Breast epithelium (tissue), 4 donors: ENCODE measurements around the gene HSD3B7. TPM values are rescaled to one million over a fixed set of nuclear protein-coding genes. Genes with fewer than 3 reads are reported as not detected.

Experiments
- DNase-seq, 2 donors: peaks; one replicate each; pipeline ENCODE4 v3.0.0-alpha.2; 2019; ENCODE audit warnings: low spot score in 2 of 2
- H3K27ac ChIP-seq, 2 donors: fragments of 200-600 bp; sonication (generic) in 1 of 2; one replicate each; pipeline ENCODE4 v1.5.1; 2016 to 2019; ENCODE audit warnings: mild to moderate bottlenecking in 1 of 2
- H3K27me3 ChIP-seq, 2 donors: fragments of 200-600 bp; sonication (generic) in 1 of 2; one replicate each; pipeline versions ENCODE4 v1.5.1 to v1.6.0; 2017 to 2019; ENCODE audit warnings: control low read depth in 1 of 2, mild to moderate bottlenecking in 1 of 2
- H3K36me3 ChIP-seq: fragments of 200-600 bp; one replicate; pipeline ENCODE4 v1.5.1; 2019
- H3K4me1 ChIP-seq, 2 donors: fragments of 200-600 bp; sonication (generic); one replicate each; pipeline ENCODE4 v1.5.1; 2016 to 2019; ENCODE audit warnings: control low read depth in 1 of 2
- H3K4me3 ChIP-seq, 3 donors: fragments of 200-600 bp; sonication (generic); 1 replicate in 2 of 3; 2 replicates in 1 of 3; pipeline ENCODE4 v1.5.1; 2016 to 2019; ENCODE audit warnings: mild to moderate bottlenecking in 3 of 3, moderate library complexity in 2 of 3
- H3K9me3 ChIP-seq, 2 donors: fragments of 200-600 bp; sonication (generic) in 1 of 2; one replicate each; pipeline ENCODE4 v1.5.1; 2016 to 2019; ENCODE audit warnings: control low read depth in 1 of 2
- POLR2A ChIP-seq: fragments of 450-650 bp; IDR thresholded peaks from one replicate; pipeline ENCODE4 v1.6.1; 2016; ENCODE audit warnings: antibody characterized with exemption, mild to moderate bottlenecking, moderate library complexity
- POLR2AphosphoS5 ChIP-seq, 3 donors: sonication (generic); formaldehyde crosslinking; IDR thresholded peaks; one replicate each; pipeline ENCODE4 v1.6.1; 2017; ENCODE audit warnings: antibody characterized with exemption in 3 of 3
- intact Hi-C: fragments of 100-400 bp; cut with DNase I; formaldehyde crosslinking; loops from one replicate; pipeline ENCODE4 v1.15.1; 2023; ENCODE audit warnings: low total_unique reads
- total RNA-seq, 3 donors: library from RNA; depleted of rRNA; stranded (reverse); fragments of >200 nt; gene quantifications; one replicate each; pipeline ENCODE4 v1.1.0, GENCODE V29; 2016
- TF ChIP-seq, protein P1 (sequence below), 3 donors: fragments of 450-650 bp; IDR thresholded peaks; one replicate each; pipeline ENCODE4 v1.5.1; 2016 to 2017; ENCODE audit warnings: antibody characterized with exemption in 3 of 3, mild to moderate bottlenecking in 3 of 3, moderate library complexity in 3 of 3

The HSD3B7 gene
- total RNA-seq, 3 donors from 2014 or later, result 12.1 to 27.8 (median 26.9) TPM

DNA sequence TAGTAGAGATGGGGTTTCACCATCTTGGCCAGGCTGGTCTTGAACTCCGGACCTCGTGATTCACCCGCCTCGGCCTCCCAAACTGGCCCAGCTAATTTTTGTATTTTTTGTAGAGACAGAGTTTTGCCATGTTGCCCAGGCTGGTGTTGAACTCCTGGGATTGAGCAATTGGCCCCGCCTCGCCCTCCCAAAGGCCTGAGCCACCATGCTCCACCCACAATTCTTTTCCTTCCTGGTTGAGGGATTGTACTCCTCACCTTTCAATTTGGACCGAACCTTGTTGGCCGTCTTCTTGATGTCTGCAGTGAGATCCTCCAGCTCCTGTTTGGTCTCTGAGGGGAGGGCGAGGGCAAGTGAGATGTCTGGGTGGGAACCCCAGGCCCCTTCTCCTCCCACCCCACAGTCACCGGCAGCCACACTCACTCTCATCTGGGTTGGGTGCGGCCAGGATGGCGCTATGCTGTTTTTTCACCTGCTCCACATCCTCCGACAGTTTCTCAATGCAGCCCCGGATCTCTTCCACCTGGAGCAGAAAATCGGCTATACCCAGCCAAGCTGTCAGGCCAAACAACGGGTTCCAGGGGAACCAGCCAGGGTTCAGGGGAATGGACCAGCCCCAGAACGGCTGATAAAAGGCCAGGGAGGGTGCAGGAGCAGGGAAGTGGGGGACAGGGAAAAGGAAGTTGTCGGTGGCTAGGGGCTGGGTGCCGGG lies 15.8 kb downstream of the HSD3B7 start:
- H3K9me3 ChIP-seq, result no peaks in the 10 kb centered on the region
- peaks cover 0 to 7% of the 10 kb centered on the region in 2 donors for H3K4me1 ChIP-seq
- no peaks in the 10 kb centered on the region for H3K27me3 ChIP-seq
- TF ChIP-seq POLR2A (no peak), POLR2AphosphoS5 (IDR thresholded peaks at IDR 0.05) (no peak)
- TF ChIP-seq, protein P1, sequence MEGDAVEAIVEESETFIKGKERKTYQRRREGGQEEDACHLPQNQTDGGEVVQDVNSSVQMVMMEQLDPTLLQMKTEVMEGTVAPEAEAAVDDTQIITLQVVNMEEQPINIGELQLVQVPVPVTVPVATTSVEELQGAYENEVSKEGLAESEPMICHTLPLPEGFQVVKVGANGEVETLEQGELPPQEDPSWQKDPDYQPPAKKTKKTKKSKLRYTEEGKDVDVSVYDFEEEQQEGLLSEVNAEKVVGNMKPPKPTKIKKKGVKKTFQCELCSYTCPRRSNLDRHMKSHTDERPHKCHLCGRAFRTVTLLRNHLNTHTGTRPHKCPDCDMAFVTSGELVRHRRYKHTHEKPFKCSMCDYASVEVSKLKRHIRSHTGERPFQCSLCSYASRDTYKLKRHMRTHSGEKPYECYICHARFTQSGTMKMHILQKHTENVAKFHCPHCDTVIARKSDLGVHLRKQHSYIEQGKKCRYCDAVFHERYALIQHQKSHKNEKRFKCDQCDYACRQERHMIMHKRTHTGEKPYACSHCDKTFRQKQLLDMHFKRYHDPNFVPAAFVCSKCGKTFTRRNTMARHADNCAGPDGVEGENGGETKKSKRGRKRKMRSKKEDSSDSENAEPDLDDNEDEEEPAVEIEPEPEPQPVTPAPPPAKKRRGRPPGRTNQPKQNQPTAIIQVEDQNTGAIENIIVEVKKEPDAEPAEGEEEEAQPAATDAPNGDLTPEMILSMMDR (IDR thresholded peaks at IDR 0.05), result no peak
- intact Hi-C loops, result no loop called here
- no peak overlapping the region for H3K27ac ChIP-seq
- H3K4me3 ChIP-seq, result no peak overlapping the region
- no peak for DNase-seq
- H3K36me3 ChIP-seq, result no peaks in the 10 kb centered on the region

DNA sequence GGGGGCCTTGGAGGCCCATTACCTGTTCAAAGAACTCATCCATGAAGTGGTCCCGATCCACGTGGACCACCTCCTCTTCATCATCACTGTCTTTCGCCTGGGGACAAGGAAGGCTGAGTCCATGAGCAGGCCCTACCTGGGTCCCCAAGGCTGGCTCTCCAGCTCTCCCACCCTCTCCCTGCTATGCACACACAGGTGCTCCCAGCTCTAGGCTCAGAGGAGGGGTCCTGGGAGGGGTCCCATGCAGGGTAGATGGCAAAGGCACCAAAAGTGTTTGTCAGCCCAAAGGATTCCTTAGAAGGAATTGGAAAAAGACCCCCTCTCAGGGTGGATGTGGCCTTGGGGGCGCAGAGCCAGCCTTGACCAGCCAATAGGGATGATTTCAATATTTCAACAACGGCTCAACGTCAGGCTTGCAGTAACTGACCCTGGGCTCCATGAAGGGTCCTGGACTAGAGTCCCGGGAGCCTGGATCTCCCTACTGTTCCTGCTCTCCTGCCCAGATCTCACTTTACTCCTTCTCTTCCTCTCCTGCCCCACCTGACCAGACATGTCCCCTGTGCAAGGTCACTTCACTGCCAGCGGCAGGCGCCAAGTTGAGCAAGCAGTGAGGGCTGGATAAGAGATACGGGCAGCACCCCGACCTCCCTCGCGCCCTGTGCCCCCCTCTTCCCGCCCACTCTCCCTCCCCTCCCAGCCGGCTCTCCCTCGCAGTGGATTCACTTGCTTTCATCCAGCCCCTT lies 16.7 kb downstream of the HSD3B7 start:
- Histone ChIP-seq H3K4me3 (peak overlapping the region in 2 of 3 donors; percentile 7 to 16), H3K4me1 (peaks cover 0 to 1% of the 10 kb centered on the region in 2 donors), H3K9me3 (no peaks in the 10 kb centered on the region), H3K36me3 (no peaks in the 10 kb centered on the region), H3K27ac (peak overlapping the region in 1 of 2 donors; percentile 6), H3K27me3 (no peaks in the 10 kb centered on the region)
- TF ChIP-seq POLR2AphosphoS5 (IDR thresholded peaks at IDR 0.05) (no peak), POLR2A (no peak)
- TF ChIP-seq, protein P1 (IDR thresholded peaks at IDR 0.05), result no peak
- DNase-seq, result no peak
- intact Hi-C loops, result no loop called here

DNA sequence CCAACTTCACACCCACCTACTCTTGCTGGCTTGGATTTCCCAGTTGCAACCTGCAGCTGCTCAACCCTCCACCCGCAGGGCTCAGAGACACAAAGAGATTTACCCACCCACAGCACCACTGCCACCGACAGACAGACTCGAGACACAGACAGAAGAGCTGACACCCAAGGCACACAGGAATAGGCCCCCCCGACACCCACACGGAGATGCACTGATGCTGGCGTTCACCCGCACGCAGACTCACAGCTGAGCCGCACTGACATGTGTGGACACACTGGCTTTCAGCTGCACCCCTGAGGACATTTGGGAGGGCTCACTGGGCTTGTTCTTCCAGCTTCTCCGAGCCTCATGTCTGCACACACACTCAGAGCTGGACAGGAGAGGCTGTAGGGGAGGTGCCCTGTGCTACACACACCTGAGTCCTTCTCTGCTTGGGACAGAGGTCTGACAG lies 17.3 kb downstream of the HSD3B7 start:
- H3K4me3 ChIP-seq, result peak overlapping the region in 2 of 3 donors; percentile 7 to 16
- no peak for TF ChIP-seq POLR2A
- TF ChIP-seq, protein P1 (IDR thresholded peaks at IDR 0.05), result no peak
- TF ChIP-seq POLR2AphosphoS5 (IDR thresholded peaks at IDR 0.05), result no peak
- DNase-seq, result peak in 1 of 2 donors; percentile 65
- no peaks in the 10 kb centered on the region for H3K27me3 ChIP-seq
- H3K27ac ChIP-seq, result peak overlapping the region; percentile 6 to 63
- intact Hi-C loops, result no loop called here
- no peaks in the 10 kb centered on the region for H3K4me1 ChIP-seq
- H3K36me3 ChIP-seq, result no peaks in the 10 kb centered on the region
- no peaks in the 10 kb centered on the region for H3K9me3 ChIP-seq

DNA sequence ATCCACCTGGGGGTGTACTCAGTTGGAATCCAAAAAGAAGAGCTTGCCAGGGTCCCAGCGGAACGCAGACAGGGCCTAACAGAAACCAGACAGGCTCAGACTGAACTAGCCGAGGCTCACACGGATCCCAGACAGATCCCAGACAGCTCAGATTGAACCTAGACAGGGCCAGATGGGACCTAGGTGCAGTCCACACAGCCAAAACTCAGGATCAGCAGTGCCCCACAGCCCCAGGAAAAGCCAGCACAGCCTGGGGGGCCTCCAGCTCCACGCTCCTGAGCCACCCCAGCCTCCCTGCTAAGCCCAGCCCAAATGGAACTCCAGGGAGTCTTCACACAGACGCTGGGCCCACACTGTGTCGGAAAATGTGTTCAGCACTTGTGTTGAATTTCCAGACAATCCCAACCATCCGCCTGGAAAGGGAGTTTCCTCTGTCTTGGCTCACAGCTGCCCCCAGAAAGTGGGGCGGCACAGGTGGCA lies 17.9 kb downstream of the HSD3B7 start:
- intact Hi-C loops, result no loop called here
- H3K27me3 ChIP-seq, result no peaks in the 10 kb centered on the region
- no peak overlapping the region for H3K4me3 ChIP-seq
- no peak for DNase-seq
- H3K36me3 ChIP-seq, result no peaks in the 10 kb centered on the region
- TF ChIP-seq POLR2A (no peak), POLR2AphosphoS5 (IDR thresholded peaks at IDR 0.05) (no peak)
- TF ChIP-seq, protein P1 (IDR thresholded peaks at IDR 0.05), result no peak
- H3K4me1 ChIP-seq, result no peaks in the 10 kb centered on the region
- H3K27ac ChIP-seq, result peak overlapping the region; percentile 63
- H3K9me3 ChIP-seq, result no peaks in the 10 kb centered on the region

DNA sequence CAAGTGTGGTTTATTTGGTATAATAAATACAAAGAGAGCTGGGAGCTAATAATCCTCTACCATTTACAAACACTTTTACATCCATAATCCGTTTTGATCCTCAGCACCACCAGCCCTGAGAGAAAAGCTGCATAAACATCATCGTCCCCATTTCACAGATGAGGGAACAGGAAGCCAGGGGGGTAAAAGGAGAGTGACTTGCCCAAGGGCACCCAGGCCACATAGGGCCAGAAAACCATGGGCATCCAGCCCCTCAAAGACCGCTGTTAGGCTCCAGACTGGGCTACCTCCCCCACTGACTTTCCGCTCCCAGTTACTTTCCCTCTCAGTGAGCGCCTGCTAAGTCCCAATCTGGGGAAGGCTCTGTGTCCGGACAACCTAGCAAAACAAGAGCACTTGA lies 18.7 kb downstream of the HSD3B7 start:
- intact Hi-C loops, result no loop called here
- Histone ChIP-seq H3K27ac (peak overlapping the region in 1 of 2 donors; percentile 63), H3K27me3 (no peaks in the 10 kb centered on the region), H3K4me3 (no peak overlapping the region), H3K36me3 (no peaks in the 10 kb centered on the region), H3K4me1 (no peaks in the 10 kb centered on the region), H3K9me3 (no peaks in the 10 kb centered on the region)
- no peak for DNase-seq
- TF ChIP-seq, protein P1 (IDR thresholded peaks at IDR 0.05), result no peak
- TF ChIP-seq POLR2A (no peak), POLR2AphosphoS5 (IDR thresholded peaks at IDR 0.05) (no peak)
